ENCODE data around the gene OBSCN. TPM values are rescaled to one million over a fixed set of nuclear protein-coding genes. Genes with fewer than 3 reads are reported as not detected.

OBSCN gene
- total RNA-seq, 2 experiments from 2014 or later, result 14.3 to 14.9 TPM

- Mint-ChIP-seq H3K27me3 (no peaks in the 10 kb centered on the region), H3K36me3 (no peaks in the 10 kb centered on the region), H3K4me1 (ENCODE audit: low read depth) (no peaks in the 10 kb centered on the region), H3K4me3 (no peak overlapping the region), H3K27ac (no peak overlapping the region), H3K9me3 (no peaks in the 10 kb centered on the region)
- DNase-seq, result no peak
- intact Hi-C loops (cut with micrococcal nuclease), result no loop called here
- ChIA-PET CTCF (no interaction called here), POLR2A (no interaction called here)
Measured at GRCh38 chr1:228354390-228355320, 146.8 kb downstream of the OBSCN start.

- H3K9me3 Mint-ChIP-seq, result no peaks in the 10 kb centered on the region
- H3K27ac Mint-ChIP-seq, result no peak overlapping the region
- no peaks in the 10 kb centered on the region for H3K27me3 Mint-ChIP-seq
- no peaks in the 10 kb centered on the region for H3K4me1 Mint-ChIP-seq (ENCODE audit: low read depth)
- ChIA-PET CTCF (no interaction called here), POLR2A (no interaction called here)
- H3K4me3 Mint-ChIP-seq, result no peak overlapping the region
- H3K36me3 Mint-ChIP-seq, result no peaks in the 10 kb centered on the region
- intact Hi-C loops (cut with micrococcal nuclease), result no loop called here
- no peak for DNase-seq
Measured at GRCh38 chr1:228356897-228357680, 149.2 kb downstream of the OBSCN start.

- H3K9me3 Mint-ChIP-seq, result no peaks in the 10 kb centered on the region
- intact Hi-C loops (cut with micrococcal nuclease), result no loop called here
- no peaks in the 10 kb centered on the region for H3K4me1 Mint-ChIP-seq (ENCODE audit: low read depth)
- ChIA-PET CTCF (no interaction called here), POLR2A (no interaction called here)
- no peak overlapping the region for H3K4me3 Mint-ChIP-seq
- DNase-seq, result peak; percentile 14
- no peaks in the 10 kb centered on the region for H3K36me3 Mint-ChIP-seq
- H3K27ac Mint-ChIP-seq, result no peak overlapping the region
- H3K27me3 Mint-ChIP-seq, result no peaks in the 10 kb centered on the region
Measured at GRCh38 chr1:228358039-228358763, 150.4 kb downstream of the OBSCN start.

- Mint-ChIP-seq H3K9me3 (no peaks in the 10 kb centered on the region), H3K27me3 (no peaks in the 10 kb centered on the region), H3K27ac (no peak overlapping the region), H3K36me3 (no peaks in the 10 kb centered on the region), H3K4me1 (ENCODE audit: low read depth) (no peaks in the 10 kb centered on the region), H3K4me3 (no peak overlapping the region)
- ChIA-PET POLR2A (no interaction called here), CTCF (no interaction called here)
- intact Hi-C loops (cut with micrococcal nuclease), result no loop called here
- DNase-seq, result no peak
Measured at GRCh38 chr1:228358764-228359612, 151.1 kb downstream of the OBSCN start.

DNA sequence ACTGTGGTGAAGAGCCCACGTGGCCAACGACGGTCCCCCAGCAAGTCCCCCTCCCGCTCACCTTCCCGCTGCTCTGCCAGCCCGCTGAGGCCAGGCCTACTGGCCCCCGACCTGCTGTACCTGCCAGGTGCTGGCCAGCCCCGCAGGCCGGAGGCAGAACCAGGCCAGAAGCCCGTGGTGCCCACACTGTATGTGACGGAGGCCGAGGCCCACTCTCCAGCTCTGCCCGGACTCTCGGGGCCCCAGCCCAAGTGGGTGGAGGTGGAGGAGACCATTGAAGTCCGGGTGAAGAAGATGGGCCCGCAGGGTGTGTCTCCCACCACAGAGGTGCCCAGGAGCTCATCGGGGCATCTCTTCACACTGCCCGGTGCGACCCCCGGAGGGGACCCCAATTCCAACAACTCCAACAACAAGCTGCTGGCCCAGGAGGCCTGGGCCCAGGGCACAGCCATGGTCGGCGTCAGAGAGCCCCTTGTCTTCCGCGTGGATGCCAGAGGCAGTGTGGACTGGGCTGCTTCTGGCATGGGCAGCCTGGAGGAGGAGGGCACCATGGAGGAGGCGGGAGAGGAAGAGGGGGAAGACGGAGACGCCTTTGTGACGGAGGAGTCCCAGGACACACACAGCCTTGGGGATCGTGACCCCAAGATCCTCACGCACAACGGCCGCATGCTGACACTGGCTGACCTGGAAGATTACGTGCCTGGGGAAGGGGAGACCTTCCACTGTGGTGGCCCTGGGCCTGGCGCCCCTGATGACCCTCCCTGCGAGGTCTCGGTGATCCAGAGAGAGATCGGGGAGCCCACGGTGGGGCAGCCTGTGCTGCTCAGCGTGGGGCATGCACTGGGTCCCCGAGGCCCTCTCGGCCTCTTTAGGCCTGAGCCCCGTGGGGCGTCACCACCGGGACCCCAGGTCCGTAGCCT is 152.0 kb downstream of the OBSCN start:
- no peak overlapping the region for H3K4me3 Mint-ChIP-seq
- ChIA-PET POLR2A (no interaction called here), CTCF (no interaction called here)
- no peaks in the 10 kb centered on the region for H3K4me1 Mint-ChIP-seq (ENCODE audit: low read depth)
- H3K27ac Mint-ChIP-seq, result no peak overlapping the region
- no peaks in the 10 kb centered on the region for H3K36me3 Mint-ChIP-seq
- no peak for DNase-seq
- no peaks in the 10 kb centered on the region for H3K9me3 Mint-ChIP-seq
- H3K27me3 Mint-ChIP-seq, result no peaks in the 10 kb centered on the region
- intact Hi-C loops (cut with micrococcal nuclease), result no loop called here

DNA sequence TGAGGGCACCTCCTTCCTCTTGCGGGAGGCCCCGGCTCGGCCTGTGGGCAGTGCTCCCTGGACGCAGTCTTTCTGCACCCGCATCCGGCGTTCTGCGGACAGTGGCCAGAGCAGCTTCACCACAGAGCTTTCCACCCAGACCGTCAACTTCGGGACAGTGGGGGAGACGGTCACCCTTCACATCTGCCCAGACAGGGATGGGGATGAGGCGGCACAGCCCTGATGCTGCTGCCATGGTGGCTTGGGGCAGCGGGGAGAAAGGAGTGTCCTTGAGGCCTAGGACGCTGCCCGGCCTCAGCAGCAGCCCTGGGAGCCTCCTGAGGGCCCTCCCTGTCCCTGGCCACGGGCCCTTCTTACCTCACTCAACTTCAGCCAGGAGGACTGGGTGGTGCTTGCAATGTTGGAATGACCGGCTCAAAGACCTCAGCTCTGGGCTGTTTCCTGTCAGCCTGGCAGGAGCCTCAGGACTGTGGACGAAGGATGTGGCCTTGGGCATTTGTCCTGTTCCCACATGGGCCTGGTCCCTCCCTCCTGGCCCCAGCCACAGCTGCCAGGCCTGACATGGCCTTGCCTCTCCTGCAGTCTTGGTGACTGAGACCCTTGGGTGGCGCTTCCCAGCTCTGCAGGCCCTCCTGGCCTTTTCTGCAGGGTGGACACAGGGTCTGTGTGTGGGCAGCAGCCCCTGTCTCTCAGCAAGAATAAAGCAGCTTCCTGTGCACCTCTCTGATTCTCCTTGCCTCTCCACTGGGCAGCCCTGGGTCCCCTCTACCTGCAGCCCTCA is 152.9 kb downstream of the OBSCN start:
- H3K27ac Mint-ChIP-seq, result no peak overlapping the region
- H3K36me3 Mint-ChIP-seq, result no peaks in the 10 kb centered on the region
- ChIA-PET POLR2A (no interaction called here), CTCF (no interaction called here)
- no peak overlapping the region for H3K4me3 Mint-ChIP-seq
- no peaks in the 10 kb centered on the region for H3K4me1 Mint-ChIP-seq (ENCODE audit: low read depth)
- intact Hi-C loops (cut with micrococcal nuclease), result no loop called here
- H3K27me3 Mint-ChIP-seq, result no peaks in the 10 kb centered on the region
- no peak for DNase-seq
- H3K9me3 Mint-ChIP-seq, result no peaks in the 10 kb centered on the region

DNA sequence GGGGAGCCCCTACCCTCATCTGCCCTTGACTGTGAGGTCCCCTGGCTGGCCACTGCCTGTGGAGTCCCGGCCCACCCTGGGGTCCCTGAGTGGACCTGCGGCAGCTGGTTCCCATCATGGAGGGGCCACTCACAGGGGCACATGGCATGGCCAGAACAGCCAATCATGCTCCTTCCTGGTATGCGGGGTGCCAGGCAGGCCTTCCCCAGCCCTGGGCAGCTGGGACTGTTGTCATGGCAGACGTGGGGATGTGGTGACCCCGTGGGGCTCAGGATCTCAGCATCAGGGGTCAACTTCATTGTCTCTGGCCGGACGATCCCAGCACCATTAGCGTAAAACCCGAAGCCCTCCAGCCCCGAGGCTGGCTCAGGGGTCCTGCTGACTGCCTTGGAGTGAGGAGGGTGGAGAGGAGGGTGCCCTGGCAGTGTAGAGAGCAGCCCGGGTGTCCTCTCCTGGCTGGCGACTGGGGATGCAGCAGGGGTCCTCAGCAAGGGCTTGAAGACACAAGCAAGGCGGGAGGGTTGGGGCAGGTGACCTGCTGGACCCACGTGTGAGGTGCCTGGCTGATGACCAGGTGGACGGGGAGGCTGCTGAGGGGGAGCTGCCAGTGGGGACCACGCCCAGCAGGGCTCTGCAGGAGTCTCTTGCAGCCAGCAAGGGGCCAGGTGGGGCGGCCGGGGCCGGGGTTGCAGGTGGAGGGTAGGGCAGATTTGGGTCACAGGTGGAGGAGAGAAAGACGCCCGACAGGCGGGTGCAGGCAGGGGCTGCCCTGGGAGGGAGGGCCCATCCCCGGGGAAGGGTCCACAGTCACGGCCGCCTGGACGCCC is 153.7 kb downstream of the OBSCN start:
- Mint-ChIP-seq H3K4me3 (no peak overlapping the region), H3K4me1 (ENCODE audit: low read depth) (no peaks in the 10 kb centered on the region), H3K27me3 (no peaks in the 10 kb centered on the region), H3K27ac (no peak overlapping the region), H3K9me3 (no peaks in the 10 kb centered on the region), H3K36me3 (no peaks in the 10 kb centered on the region)
- DNase-seq, result no peak
- intact Hi-C loops (cut with micrococcal nuclease), result no loop called here
- ChIA-PET POLR2A (no interaction called here), CTCF (no interaction called here)

DNA sequence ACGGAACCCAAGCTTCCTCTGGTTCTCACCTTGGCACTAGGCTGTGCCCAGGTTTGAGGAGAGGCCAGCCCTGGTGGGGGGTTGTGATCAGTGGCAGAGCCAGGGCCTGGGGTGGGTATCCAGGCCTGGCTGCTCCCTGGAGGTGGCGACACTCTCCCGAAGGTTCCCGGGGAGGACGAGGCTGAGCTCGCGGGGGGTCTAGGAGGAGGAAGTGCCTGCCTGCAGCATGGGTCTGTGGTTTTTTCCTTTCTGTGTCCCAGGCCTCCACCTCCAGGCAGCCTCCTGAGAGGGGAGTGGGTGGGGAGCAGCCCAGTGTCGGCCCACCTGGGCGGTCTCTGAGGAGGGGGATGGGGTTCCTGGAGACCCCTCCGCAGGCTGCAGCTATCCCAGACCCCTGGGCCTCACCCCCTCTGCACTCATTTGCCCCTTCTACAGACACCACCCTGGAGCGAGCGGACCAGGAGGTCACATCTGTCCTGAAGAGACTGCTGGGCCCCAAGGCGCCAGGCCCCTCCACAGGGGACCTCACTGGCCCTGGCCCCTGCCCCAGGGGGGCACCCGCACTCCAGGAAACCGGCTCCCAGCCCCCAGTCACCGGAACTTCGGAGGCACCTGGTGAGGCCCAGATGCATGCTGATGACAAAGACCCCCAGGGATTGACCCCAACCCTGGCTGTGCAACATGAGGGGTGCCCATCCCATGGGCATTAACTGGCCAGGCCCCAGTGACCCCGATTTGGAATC is 154.5 kb downstream of the OBSCN start:
- Mint-ChIP-seq H3K27me3 (no peaks in the 10 kb centered on the region), H3K27ac (no peak overlapping the region), H3K4me3 (no peak overlapping the region), H3K36me3 (no peaks in the 10 kb centered on the region), H3K4me1 (ENCODE audit: low read depth) (no peaks in the 10 kb centered on the region), H3K9me3 (no peaks in the 10 kb centered on the region)
- ChIA-PET POLR2A (no interaction called here), CTCF (no interaction called here)
- DNase-seq, result no peak
- intact Hi-C loops (cut with micrococcal nuclease), result no loop called here

DNA sequence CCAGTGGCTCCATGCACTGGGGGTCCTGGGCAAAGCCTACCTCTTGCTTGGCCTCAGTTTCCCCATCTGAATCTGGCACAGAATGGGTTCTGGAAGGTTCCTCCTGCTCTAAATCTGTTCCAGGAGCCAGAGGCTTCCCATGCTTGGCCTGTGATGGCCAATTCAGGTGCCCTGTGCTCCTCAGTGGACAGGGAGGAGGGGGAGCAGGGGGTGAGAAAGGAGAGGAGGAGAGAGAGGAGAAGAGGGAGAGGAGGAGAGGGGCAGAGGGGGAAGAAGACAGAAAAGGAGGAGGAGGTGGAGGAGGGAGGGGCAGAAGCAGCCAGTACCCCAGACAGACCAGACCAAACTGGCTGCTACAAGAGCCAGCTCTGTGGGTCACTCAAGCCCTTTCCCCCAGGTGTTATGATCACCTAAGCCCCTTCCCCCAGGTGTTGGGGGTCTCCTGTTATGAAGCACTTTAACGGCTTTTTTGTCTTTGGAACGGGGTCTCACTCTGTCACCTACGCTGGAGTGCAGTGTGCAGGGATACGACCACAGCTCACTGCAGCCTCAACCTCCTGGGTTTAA is 155.1 kb downstream of the OBSCN start:
- POLR2A ChIA-PET, result no interaction called here
- Mint-ChIP-seq H3K36me3 (no peaks in the 10 kb centered on the region), H3K9me3 (no peaks in the 10 kb centered on the region), H3K4me1 (ENCODE audit: low read depth) (no peaks in the 10 kb centered on the region), H3K4me3 (no peak overlapping the region), H3K27ac (no peak overlapping the region), H3K27me3 (no peaks in the 10 kb centered on the region)
- CTCF ChIA-PET, result no interaction called here
- no peak for DNase-seq
- intact Hi-C loops (cut with micrococcal nuclease), result no loop called here
